ENCODE data around the gene PRM1.
"Not testable (repeated sequence)": the region's sequence is repeated elsewhere in the genome, so short reads cannot be mapped to it uniquely, and the experiment has no call there.

The PRM1 gene

DNA sequence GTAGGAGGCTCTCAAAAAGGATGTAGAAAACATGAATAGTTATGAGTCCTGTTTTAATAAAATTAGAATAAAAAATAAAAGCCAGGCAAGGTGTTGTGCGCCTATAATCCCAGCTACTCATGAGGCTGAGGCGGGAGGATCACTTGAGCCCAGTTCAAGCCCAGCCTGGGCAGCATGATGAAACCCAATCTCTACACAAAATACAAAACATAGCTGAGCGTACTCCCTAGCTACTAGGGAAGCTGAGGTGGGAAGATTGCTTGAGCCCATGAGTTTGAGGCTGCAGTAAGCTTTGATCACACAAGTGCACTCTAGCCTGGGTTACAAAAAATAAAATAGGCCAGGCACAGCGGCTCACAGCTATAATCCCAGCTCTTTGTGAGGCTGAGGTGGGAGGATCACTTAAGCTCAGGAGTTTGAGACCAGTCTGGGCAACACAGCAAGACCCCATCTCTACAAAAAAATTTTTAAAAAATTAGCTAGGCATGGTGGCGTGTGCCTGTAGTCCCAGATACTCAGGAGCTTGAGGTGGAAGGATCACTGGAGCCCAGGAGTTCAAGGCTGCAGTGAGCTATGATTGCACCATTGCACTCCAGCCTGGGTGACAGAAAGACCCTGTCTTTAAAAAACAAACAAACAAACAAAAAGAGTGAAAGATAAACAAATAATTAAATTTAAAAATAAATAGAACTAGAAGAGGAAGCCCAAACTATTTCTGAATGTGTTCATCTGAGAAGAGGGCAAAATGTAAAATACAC, 17.2 kb upstream of the PRM1 start:
- DNase-seq (ENCODE audit: low read depth) = no peak

DNA sequence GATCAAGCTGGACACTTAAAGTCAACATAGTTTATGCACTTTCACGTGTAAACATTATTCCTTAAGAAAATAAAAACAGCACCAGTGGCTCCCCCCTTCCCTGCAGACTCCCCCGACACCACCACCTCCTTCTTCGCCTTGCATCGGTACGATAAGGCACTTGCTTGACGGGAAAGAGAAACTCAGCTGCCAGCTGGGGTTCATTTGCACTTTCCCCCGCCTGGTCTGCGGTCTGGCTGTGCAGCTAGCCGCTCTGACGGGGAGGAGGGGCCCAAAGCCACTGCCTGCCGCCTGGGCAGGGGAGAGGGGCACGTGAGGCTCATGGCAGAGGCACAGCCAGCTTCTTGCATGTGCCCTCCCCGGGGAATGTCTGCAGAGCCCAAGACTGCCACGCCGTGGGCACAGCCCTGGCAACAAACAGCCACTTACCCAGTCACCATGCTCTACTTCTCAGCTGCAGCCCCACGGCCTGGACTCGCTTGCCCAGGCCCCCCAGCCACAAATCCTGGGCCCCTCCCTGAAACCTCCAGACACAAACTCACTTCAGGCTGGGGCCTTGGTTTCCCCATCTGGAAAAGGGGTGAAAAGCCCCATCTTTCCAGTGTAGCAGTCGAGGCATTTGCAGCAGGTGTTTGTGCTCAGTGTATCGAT, 16.5 kb upstream of the PRM1 start:
- peak; percentile 26 for DNase-seq (ENCODE audit: low read depth)

DNA sequence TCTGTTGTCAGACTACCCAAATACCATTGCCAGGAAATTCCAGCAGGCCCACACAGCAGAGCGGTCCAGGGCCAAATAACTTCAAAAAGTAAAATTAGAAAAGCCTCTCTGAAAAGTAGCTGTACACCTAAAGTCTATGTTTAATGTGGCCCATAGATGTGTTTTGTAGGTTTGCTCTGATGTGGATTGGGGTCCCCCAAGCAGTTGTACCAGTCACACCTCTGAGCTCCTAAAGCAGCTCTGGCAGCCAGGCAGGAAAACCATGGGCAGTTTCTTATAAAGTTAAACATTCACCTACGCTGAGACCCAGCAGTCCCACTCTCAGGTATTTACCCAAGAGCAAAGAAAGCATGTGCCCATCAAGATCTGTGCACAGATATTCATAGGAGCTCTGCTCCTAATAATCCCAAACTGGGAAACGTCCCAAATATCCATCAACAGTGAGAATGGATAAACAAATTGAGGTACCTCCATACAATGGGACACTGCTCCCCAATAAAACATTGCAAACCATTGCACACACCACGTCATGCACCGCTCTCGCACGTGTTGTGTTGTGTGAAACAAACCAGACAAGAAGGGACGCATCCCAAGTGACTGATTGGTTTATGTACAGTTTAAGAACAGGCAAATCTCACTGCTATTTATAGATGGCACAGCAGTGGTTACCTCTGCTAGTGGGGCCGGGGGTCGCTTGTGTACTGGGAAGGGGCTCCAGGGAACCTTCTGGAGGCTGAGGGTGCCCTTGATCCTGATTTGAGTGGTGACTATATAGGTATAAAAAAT, 15.8 kb upstream of the PRM1 start:
- DNase-seq (ENCODE audit: low read depth) = no peak

DNA sequence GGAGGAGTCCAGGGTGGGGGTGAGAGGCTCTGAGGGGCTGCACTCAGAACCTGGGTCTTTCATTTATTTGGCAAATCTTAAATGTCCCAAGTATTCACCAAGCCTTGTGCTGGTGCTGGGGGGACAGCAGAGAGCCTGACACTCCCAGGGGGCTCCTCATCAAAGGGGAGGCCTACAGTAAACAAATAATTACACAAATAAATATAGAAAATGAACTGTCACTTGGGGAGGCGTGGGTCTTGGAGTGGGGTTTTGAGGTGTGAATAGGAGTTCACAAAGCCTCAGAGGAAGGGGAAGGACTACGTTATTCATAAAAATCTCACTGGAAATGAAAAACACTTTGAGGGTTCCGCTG, 15.2 kb upstream of the PRM1 start:
- no peak for DNase-seq (ENCODE audit: low read depth)

DNA sequence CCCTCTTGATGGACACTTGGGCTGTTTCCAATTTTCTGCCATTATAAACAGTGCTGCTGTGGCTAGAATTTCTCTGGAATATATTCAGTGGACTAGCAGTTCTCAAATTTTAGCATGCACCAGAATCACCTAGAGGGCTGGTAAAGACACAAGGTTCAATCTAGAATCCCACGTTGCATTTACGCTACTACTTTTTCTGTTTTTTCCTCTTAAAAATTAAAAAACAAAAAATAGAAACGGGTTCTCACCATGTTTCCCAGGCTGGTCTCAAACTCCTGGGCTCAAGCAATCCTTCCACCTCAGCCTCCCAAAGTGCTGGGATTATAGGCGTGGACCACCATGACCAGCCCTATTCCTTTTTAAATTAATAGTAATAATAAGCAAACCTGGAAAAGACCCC, 14.5 kb upstream of the PRM1 start:
- no peak for DNase-seq (ENCODE audit: low read depth)

DNA sequence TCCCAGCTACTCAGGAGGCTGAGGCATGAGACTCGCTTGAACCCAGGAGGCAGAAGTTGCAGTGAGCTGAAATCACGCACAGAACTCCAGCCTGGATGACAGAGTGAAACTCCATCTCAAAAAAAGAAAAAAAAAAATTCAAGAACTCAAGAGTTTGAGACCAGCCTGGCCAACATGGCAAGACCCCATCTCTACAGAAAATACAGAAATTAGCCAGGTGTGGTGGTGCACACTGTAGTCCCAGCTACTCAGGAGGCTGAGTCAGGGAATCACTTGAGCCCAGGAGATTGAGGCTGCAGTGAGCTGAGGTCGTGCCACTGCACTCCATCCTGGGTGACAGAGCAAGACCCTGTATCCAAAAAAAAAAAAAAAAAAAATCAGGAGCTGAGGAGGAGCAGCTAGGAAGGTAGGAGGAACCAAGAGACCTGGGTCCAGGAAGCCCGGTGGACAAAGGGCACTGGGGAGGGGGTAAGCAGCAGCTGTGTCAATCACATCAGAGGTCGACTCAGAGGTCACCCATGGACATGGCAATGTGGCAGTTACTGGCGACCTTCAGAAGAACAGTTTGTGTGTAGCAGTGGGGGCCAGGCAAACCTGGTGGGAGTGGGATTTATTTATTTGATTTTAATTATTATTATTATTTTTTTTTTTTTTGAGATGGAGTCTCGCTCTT, 11.1 kb upstream of the PRM1 start:
- DNase-seq (ENCODE audit: low read depth) = no peak

DNA sequence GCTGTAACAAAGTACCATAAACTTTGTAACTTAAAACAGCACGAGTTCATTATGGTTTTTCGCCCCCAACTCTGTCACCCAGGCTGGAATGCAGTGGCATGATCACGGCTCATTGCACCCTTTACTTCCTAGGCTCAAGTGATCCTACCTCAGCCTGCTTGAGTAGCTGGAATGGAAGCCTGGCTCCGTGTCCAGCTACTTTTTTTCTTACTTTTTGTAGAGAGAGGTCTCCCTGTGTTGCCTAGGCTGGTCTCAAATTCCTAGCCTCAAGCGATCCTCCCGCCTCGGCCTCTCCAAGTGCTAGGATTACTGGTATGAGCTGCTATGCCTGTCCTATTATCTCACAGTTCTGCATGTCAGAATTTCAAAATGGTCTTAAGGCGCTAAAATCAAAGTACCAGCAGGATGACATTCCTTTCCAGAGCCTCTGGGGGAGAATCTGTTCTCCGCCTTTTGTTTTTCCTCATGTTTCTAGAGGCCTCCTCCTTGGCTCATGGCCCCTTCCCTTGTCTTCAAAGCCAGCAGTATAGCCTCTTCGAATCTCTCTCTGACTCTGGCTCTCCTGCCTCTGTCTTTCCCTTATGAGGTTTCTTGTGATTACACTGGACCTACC, 10.1 kb upstream of the PRM1 start:
- no peak for DNase-seq (ENCODE audit: low read depth)

DNA sequence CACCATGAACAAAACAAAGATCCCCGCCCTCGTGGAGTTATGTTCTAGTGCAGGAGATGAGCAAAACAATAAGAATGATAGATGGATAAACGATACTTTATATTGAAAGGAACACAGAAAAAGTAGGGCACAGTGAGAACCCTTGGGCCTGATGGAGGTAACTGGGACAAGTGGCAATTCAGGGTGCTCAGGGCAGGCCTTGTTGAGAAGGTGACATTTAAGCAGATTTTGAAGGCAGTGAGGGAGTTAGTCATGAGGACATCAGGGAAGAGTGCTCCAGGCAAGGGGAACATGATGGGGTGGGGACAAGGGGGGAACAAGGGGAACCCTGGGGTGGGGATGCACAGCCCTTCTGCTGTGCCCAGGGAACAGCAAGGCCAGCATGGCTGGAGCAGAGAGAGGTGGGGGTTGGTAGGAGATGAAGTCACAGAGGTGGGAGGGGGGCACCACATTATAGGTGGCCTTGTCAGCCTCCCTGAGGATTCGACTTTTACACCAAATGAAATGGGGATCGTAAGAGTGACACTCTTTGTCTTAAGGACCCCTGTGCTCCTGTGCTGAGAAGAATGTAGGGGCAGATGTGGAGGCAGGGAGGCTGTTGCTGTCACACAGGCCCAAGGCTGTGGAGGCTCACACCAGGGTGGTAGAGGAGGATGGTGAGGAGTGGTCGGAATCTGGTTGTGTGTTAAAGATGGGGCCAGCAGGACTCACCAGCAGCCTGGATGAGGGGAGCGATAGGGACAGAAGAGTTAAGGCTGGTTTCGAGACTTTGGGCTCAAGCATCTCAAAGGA, 9.2 kb upstream of the PRM1 start:
- DNase-seq (ENCODE audit: low read depth) = no peak

DNA sequence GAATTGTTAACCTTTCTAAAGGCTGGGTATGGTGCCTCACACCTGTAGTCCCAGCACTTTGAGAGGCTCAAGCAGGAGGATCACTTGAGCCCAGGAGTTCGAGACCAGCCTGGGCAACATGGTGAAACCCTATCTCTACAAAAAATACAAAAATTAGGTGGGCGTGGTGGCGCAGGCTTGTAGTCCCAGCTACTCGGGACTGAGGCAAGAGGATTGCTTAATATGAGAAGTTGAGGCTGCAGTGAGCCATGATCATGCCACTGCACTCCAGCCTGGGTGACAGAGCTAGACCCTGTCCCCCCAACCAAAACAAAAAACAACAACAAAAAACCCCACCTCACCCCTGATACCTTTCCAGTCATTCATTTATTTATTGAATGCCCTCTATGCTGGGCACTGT, 8.6 kb upstream of the PRM1 start:
- not testable (repeated sequence) for DNase-seq (ENCODE audit: low read depth)

DNA sequence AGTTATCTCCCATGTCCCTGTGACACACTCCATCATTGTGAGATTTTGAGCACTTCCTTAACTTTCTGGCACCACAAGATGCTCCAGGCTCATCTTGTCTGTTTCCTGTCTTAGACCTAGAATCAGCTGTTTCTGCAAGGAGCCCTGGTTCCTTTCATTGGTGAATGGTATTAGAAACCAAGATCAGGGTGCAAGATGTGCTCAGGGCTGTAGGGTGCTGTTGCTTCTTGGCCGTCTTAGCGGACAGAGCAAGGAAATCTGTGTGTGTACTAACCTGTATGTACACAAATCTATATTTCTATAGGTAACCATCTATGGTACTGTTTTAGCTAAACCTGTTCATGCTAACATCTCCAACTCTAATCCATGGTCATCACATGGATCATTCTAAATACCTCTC, 8.1 kb upstream of the PRM1 start:
- DNase-seq (ENCODE audit: low read depth) = no peak

DNA sequence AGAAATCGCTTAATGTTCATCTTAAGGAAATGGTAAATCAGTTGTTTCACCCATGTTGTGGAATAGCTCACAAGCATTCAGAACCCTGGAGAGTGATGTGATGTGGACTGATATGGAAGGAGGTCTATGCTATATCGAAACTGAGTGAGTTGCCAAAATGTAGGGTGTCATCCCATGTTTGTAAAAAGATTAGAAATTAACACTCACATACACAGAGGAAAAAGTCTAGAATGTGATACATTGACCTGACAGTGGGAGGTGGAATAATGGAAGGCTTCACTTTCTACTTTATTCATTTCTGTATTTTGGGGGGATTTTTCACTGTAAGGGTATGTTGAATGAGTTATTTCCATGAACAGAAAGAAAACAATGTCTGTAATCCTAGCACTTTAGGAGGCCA, 4.7 kb upstream of the PRM1 start:
- no peak for DNase-seq (ENCODE audit: low read depth)

DNA sequence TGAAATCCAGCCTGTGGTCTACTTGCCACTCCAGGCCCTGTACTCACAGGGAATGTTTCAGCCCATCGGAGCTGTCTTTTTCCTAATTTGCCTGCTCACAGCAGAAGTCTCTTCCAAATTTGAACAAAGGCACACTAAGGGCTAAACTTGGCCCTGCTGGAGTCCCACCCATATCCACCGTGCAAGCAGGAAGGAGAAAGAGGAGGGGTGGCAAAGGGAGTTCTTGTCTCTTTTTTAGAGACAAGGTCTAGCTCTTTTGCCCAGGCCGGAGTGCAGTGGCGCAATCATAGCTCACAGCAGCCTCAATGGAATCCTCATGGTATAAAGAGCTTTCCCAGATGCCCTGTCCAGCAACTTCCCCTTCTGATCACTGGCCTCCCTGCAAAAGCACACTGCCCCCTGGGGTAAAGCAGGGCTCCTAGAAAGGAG, 2.7 kb upstream of the PRM1 start:
- DNase-seq (ENCODE audit: low read depth) = no peak

DNA sequence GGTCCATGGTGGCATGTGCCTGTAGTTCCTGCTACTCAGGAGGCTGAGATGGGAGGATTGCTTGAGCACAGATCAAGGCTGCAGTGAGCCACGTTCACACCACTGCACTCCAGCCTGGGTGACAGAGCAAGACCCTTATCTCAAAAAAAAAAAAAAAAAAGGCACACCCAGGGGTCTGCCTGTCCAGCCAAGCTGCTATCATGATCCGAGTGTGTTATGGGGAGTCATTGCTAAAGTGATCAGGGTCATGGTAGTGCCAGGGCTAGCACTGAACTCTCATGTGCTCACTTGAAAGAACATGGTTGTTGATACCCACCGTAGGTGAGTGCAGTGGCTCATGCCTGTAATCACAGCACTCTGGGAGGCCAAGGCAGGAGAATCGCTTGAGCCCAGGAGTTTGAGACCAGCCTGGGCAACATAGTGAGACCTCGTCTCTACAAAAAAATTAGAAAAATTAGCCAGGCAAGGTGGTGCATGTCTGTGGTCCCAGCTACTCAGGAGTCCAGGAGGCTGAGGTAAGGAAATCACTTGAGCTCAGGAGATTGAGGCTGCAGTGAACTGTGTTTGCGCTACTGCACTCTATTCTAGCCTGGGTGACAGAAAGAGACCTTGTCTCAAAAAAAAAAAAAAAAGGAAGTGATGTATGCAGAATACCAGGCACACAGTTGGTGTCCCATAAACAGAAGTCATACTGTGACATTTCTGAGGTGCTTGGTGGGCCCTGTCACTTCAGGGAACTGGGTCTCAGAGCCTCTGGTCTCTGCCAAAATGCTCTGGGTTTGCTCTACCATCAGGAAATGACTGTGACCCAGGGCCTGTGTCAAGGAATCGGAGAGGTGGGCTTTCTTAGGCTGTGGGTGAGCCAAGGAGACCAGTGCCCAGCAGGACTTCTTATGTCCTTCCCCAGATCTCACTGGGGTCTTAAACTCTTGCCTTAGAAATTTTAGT, 2.2 kb downstream of the PRM1 start:
- no peak for DNase-seq (ENCODE audit: low read depth)

DNA sequence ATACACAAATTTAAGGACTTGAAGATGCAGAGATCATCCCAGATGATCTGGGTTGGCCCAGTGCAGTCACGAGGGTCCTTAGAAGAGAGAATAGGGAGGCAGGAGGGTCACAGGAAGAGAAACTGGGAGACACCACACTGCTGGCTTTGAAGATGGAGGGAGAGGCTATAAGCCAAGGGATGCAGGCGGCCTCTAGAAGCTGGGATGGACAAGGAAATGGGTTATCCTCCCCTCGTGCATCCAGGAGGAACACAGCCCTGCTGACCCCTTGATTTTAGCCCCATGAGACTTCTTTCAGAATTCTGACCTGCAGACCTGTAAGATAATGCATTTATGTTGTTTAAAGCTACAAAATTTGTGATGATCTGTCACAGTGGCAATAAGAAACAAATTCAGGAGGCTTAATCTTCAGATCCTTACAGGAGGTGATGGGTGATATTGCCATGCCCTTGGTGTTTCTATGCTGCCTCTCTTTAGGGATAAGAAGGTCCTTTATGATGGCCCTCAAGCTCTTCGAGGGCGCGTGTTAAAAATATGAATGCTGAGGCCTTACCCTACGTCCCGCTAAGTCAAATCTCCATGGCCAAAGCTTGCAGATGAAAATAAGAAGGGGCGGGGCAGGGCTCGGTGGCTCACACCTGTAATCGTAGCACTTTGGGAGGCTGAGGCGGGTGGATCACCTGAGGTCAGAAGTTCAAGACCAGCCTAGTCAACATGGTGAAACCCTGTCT, 3.4 kb downstream of the PRM1 start:
- DNase-seq (ENCODE audit: low read depth) = no peak

DNA sequence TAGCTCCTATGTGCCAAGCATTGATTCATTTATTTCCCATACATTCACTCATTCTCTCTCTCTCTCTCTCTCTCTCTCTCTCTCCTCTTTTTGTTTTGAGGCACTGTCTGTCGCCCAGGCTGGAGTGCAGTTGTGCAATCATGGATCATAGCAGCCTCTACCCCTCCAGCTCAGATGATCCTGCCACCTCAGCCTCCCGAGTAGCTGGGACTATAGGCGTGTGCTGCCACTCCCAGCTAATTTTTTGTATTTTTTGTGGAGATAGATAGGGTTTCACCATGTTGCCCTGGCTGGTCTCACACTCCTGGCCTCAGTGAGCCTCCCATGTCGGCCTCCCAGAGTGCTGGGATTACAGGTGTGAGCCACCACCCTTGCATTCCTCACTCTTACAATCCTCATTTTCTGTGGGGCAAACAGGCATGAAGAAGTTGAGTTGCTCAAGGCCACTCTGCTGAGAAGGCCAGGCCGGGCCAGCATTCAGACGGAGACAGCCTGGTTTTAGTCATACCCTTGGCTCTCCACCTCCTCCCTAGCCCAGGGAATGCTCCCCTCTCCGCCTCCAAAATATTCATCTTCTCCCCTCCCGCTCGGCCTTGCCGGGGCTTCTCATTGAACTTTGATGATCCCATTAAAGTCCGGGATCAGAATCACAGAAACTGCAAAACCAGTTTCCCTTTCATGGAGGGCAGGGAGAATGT, 4.1 kb downstream of the PRM1 start:
- no peak for DNase-seq (ENCODE audit: low read depth)

DNA sequence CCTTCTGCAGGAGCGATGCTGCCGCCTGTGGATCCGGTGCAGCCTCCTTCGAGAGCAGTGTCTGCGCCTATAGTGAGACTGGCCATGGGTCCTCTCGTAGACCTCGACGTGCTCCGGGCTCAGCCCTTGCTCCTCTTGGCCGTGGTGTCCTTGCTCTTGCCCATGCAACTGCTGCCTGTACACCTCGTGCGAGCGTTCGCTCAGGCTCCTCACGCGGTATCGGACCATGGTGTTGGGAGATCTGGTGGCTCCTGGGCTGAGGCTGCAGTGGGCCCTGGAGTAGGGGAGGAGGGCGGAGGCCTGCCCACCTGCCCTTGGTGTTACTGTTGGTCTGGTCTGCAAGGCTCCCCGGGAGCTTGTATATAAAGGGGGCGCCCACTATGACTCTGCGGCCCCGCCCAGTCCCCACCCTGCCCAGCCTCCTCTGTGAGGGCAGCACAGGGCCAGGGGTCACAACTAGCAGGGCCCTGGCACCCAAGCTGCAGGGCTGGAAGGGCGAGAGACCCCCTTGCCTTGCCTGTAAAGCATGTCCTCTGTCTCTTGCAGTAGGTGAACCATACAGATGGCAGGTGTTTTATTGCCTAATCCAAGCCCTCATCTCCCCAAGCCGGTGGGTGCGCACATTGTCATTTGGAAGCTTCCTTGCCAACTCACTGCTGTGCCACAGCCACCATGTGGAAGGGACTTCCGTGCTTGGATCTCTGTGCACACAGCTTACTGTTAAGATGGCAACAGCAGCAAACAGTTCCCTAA, 4.8 kb downstream of the PRM1 start, which contains the start of gene PRM2:
Gene PRM2 (minus strand): TSS at position 338 of the 753 bp plus-strand sequence. CDS start 110 bp downstream, at position 228.
- DNase-seq (ENCODE audit: low read depth) = no peak

DNA sequence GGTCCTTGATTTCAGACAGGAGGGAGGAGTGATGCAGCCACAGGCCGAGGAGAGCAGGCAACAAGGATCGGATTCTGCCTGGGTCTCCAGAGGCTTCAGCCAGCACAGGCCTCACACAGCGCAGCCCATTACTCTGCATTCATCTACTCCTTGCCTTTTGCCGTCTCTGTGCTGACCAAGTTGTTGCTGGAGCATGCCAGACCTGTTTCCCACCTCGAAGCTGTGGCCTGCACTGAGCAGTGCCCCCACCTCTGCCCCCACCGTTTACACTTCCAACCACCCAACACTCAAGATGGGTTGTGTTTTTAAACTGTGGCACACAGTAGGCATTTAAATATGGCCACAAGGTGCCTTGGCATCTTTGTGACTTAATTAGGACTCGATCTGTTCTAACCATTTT, 6.2 kb downstream of the PRM1 start:
- DNase-seq (ENCODE audit: low read depth) = no peak

DNA sequence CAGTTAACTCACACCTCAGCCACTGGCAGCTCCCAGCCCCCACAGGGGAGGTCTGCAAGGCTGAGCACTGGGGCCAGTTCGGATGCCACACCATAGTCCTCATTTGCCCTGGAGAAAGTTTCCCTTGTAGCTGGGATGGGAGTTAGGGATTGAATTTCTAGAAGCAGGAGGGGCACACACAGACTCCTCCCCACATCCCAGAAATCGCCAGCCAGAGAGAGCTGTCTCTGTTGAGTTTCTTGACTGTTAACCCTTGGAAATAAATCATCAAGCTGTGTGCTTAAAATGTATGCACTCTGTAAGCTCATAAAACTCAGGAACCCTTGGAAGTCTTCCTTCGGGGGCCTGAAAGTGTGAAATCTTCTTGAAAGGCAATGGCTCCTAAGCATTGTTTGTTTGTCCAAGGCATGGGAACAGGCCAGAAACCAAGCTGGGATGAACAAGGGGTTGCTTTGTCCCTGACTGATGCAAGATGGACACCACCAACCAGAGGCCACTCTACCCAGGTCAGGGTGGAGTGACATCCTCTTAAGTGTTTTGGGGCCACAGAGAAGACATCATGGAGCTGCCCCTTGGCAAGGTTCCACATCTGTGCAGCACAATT, 7.3 kb downstream of the PRM1 start:
- no peak for DNase-seq (ENCODE audit: low read depth)

Measured in stimulated activated CD8-positive, alpha-beta memory T cell treated with anti-CD3 and anti-CD28 coated beads, Interleukin-7, amount 100 ng/mL, for 24 hours (primary cell).